Body of pancreas (tissue), 4 donors: ENCODE data around the gene ABCA13. TPM values are rescaled to one million over a fixed set of nuclear protein-coding genes. Genes with fewer than 3 reads are reported as not detected.

Experiments used
- ATAC-seq: fragments of 150-250 bp; one replicate; pipeline ENCODE4 v1.9.1; 2016
- DNase-seq, 4 donors: peaks; one replicate each; pipeline ENCODE4 v3.0.0-alpha.2; 2019
- H3K27ac ChIP-seq, 4 donors: fragments of 200-600 bp; sonication (generic); 1 replicate in 3 of 4; 2 replicates in 1 of 4; pipeline versions ENCODE4 v1.5.1 to v1.6.1; 2016 to 2019; ENCODE audit warnings: mild to moderate bottlenecking in 1 of 4, mixed read lengths in 1 of 4, moderate library complexity in 1 of 4
- H3K27me3 ChIP-seq, 2 donors: fragments of 200-600 bp; sonication (generic); one replicate each; pipeline ENCODE4 v1.6.0; 2016; ENCODE audit warnings: mild to moderate bottlenecking in 1 of 2
- H3K36me3 ChIP-seq, 2 donors: fragments of 200-600 bp; sonication (generic); replicated peaks in 1 of 2; 2 replicates each; pipeline ENCODE4 v1.5.1; 2016; ENCODE audit warnings: low read depth in 2 of 2; ENCODE audit not compliant: insufficient read depth in 1 of 2
- H3K4me1 ChIP-seq: fragments of 200-600 bp; sonication (generic); one replicate; pipeline ENCODE4 v1.6.0; 2016
- H3K4me3 ChIP-seq, 2 donors: fragments of 200-600 bp; sonication (generic); 1 replicate in 1 of 2; 2 replicates in 1 of 2; pipeline ENCODE4 v1.5.1; 2016 to 2019
- H3K9me3 ChIP-seq, 3 donors: fragments of 200-600 bp; sonication (generic); 1 replicate in 2 of 3; 2 replicates in 1 of 3; pipeline ENCODE4 v1.5.1; 2016
- POLR2A ChIP-seq, 3 donors: fragments of 450-650 bp; IDR thresholded peaks; one replicate each; pipeline ENCODE4 v1.6.1; 2016; ENCODE audit warnings: antibody characterized with exemption in 3 of 3, mild to moderate bottlenecking in 2 of 3
- WGBS, 2 donors: methylation state at CpG; one replicate each; pipeline ENCODE4 v1.1.5; 2017; 5-methylcytosine and 5-hydroxymethylcytosine counted together
- intact Hi-C: fragments of 100-400 bp; cut with DNase I; formaldehyde crosslinking; loops from one replicate; pipeline ENCODE4 v1.15.1; 2023
- total RNA-seq, 2 donors: library from RNA; depleted of rRNA; stranded (reverse); fragments of >200 nt; gene quantifications; one replicate each; pipeline ENCODE4 v1.1.0, GENCODE V29; 2016
- TF ChIP-seq, protein P1 (sequence below), 7 experiments: fragments of 450-650 bp in 4 of 7; fragments of 200-600 bp in 3 of 7; sonication (generic) in 3 of 7; IDR thresholded peaks; one replicate each; pipeline ENCODE4 v1.5.1; 2016 to 2019; ENCODE audit warnings: antibody characterized with exemption in 7 of 7

The ABCA13 gene, protein sequence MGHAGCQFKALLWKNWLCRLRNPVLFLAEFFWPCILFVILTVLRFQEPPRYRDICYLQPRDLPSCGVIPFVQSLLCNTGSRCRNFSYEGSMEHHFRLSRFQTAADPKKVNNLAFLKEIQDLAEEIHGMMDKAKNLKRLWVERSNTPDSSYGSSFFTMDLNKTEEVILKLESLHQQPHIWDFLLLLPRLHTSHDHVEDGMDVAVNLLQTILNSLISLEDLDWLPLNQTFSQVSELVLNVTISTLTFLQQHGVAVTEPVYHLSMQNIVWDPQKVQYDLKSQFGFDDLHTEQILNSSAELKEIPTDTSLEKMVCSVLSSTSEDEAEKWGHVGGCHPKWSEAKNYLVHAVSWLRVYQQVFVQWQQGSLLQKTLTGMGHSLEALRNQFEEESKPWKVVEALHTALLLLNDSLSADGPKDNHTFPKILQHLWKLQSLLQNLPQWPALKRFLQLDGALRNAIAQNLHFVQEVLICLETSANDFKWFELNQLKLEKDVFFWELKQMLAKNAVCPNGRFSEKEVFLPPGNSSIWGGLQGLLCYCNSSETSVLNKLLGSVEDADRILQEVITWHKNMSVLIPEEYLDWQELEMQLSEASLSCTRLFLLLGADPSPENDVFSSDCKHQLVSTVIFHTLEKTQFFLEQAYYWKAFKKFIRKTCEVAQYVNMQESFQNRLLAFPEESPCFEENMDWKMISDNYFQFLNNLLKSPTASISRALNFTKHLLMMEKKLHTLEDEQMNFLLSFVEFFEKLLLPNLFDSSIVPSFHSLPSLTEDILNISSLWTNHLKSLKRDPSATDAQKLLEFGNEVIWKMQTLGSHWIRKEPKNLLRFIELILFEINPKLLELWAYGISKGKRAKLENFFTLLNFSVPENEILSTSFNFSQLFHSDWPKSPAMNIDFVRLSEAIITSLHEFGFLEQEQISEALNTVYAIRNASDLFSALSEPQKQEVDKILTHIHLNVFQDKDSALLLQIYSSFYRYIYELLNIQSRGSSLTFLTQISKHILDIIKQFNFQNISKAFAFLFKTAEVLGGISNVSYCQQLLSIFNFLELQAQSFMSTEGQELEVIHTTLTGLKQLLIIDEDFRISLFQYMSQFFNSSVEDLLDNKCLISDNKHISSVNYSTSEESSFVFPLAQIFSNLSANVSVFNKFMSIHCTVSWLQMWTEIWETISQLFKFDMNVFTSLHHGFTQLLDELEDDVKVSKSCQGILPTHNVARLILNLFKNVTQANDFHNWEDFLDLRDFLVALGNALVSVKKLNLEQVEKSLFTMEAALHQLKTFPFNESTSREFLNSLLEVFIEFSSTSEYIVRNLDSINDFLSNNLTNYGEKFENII (N-terminal part only)
- total RNA-seq = under 1 TPM; under 0.01 TPM

DNA sequence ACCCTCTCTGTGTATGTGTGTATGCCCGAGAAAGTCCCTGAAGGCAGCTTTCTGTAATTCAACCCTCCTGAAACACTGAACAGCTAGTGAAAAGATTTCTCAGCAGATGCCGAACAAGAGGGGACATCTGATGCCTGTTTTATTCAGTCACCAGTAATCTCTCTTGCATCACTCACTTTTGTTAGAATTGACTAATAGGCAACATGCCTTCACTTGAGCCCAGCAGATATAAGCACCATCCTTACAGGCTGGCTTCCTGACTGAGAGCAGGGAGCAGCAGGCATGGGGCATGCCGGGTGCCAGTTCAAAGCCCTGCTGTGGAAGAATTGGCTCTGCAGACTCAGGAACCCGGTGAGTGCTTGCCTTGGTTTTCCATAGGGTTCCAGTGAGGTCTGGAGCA, at the start of gene ABCA13:
ABCA13 (plus strand) TSS at position 257 of the 400 bp plus-strand sequence; CDS start at position 283, 26 bp downstream.
- 65 to 75% methylated on average over 4 of the region's 4 CpGs for WGBS, 2 donors

DNA sequence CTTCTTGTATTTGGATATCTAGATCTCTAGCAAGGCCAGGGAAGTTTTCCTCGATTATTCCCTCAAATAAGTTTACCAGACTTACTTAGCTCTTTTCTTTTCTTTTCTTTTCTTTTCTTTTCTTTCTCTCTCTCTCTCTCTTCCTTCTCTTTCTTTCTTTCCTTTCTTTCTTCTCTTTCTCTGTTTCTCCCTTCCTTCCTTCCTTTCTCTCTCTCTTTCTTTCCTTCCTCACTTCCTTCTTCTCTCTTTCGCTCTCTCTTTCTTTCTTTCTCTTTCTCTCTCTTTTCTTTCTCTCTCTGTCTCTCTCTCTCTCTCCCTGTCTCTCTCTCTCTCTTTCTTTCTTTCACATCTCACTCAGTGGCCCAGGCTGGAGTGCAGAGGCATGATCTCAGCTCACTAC, 45.2 kb upstream of the ABCA13 start:
- WGBS, 2 donors = 73 to 76% methylated on average over 2 of the region's 2 CpGs
- ATAC-seq = no peak
- Histone ChIP-seq H3K36me3 (no peaks in the 10 kb centered on the region), H3K4me1 (no peaks in the 10 kb centered on the region), H3K27me3 (no peaks in the 10 kb centered on the region), H3K27ac (no peak overlapping the region), H3K4me3 (no peak overlapping the region), H3K9me3 (no peaks in the 10 kb centered on the region)
- DNase-seq = no peak
- no peak for TF ChIP-seq POLR2A (IDR thresholded peaks at IDR 0.05)
- TF ChIP-seq, protein P1, sequence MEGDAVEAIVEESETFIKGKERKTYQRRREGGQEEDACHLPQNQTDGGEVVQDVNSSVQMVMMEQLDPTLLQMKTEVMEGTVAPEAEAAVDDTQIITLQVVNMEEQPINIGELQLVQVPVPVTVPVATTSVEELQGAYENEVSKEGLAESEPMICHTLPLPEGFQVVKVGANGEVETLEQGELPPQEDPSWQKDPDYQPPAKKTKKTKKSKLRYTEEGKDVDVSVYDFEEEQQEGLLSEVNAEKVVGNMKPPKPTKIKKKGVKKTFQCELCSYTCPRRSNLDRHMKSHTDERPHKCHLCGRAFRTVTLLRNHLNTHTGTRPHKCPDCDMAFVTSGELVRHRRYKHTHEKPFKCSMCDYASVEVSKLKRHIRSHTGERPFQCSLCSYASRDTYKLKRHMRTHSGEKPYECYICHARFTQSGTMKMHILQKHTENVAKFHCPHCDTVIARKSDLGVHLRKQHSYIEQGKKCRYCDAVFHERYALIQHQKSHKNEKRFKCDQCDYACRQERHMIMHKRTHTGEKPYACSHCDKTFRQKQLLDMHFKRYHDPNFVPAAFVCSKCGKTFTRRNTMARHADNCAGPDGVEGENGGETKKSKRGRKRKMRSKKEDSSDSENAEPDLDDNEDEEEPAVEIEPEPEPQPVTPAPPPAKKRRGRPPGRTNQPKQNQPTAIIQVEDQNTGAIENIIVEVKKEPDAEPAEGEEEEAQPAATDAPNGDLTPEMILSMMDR (IDR thresholded peaks at IDR 0.05) = no peak
- intact Hi-C loops = no loop called here

More for the DNA sequence above, at the start of gene ABCA13:
- intact Hi-C loops = no loop called here
- no peaks in the 10 kb centered on the region for H3K27me3 ChIP-seq
- DNase-seq (no peak), ATAC-seq (no peak)
- H3K4me3 ChIP-seq = no peak within 1 kb of the TSS
- no peaks in the 10 kb centered on the region for H3K4me1 ChIP-seq
- no peaks in the 10 kb centered on the region for H3K9me3 ChIP-seq
- no peaks in the 10 kb centered on the region for H3K36me3 ChIP-seq
- H3K27ac ChIP-seq = no peak within 1 kb of the TSS
- TF ChIP-seq, protein P1 (IDR thresholded peaks at IDR 0.05) = no peak
- TF ChIP-seq POLR2A (IDR thresholded peaks at IDR 0.05) = no peak

DNA sequence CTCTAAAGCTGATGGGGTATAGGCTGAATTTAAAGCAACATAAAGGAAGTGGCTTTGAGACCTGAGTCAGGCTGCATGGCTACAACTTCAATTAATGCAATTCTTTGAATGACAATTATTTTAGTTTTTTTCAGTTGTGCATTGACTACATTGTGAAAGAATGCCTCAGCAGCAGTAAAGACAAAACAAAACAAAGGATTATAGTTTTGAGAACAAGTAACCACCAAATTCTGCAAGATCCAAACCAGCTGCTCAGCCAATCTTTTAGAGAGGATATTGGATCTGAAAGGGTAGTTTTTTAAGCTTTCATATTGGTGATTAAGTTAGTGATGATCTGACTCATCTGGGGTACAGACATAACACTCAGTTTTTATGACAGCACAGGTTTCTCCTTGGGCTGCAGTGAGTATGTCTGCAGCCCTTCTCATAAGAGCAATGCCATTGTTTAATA, 40.6 kb upstream of the ABCA13 start:
- H3K4me3 ChIP-seq = no peak overlapping the region
- H3K27ac ChIP-seq = no peak overlapping the region
- no peaks in the 10 kb centered on the region for H3K27me3 ChIP-seq
- no peaks in the 10 kb centered on the region for H3K4me1 ChIP-seq
- no peaks in the 10 kb centered on the region for H3K36me3 ChIP-seq
- TF ChIP-seq, protein P1 (IDR thresholded peaks at IDR 0.05) = no peak
- TF ChIP-seq POLR2A (IDR thresholded peaks at IDR 0.05) = no peak
- intact Hi-C loops = no loop called here
- no peaks in the 10 kb centered on the region for H3K9me3 ChIP-seq
- DNase-seq (no peak), ATAC-seq (no peak)

DNA sequence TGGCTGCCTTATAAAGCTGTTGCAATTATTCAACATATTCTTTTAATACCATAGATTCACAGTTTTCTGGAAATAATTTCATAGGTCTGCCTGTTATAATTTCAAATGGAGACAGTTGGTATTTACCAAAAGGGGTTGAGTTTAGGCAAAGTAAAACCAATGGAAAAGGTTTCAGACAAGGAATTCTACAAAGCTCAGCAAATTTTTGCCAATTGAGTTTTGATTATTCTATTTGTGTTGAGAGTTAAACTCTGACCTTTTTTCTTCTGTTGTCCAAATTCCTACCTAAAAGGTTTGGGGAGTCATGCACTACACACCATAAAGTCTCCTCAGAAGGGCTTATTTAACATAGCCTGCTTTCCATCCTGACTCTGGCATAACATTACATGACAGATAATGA, 38.5 kb upstream of the ABCA13 start:
- Histone ChIP-seq H3K4me3 (no peak overlapping the region), H3K27me3 (no peaks in the 10 kb centered on the region)
- intact Hi-C loops = no loop called here

More for the DNA sequence above, 38.5 kb upstream of the ABCA13 start:
- H3K36me3 ChIP-seq = no peaks in the 10 kb centered on the region
- H3K4me1 ChIP-seq = no peaks in the 10 kb centered on the region
- H3K9me3 ChIP-seq = no peaks in the 10 kb centered on the region
- no peak for TF ChIP-seq POLR2A (IDR thresholded peaks at IDR 0.05)
- TF ChIP-seq, protein P1 (IDR thresholded peaks at IDR 0.05) = no peak
- DNase-seq = no peak
- ATAC-seq = no peak
- no peak overlapping the region for H3K27ac ChIP-seq
